HG03196 (cell line): ENCODE results near the gene TBC1D7.

Experiments
- ATAC-seq: cut with Tn5 transposase; IDR thresholded peaks from one replicate; pipeline ENCODE4 v1.9.1; 2021; ENCODE audit not compliant: unreplicated experiment

Gene TBC1D7

GRCh38 chr6:13273931-13274706, 54.2 kb downstream of the TBC1D7 start:
- ATAC-seq, result peak; percentile 32

GRCh38 chr6:13273202-13273930, 55.0 kb downstream of the TBC1D7 start:
- ATAC-seq, result no peak

- peak; percentile 49 for ATAC-seq
These were observed 55.9 kb downstream of the TBC1D7 start for GRCh38 chr6:13272131-13273046.

- no peak for ATAC-seq
These were observed 59.3 kb downstream of the TBC1D7 start for GRCh38 chr6:13268913-13269518.

GRCh38 chr6:13267142-13267651, 61.1 kb downstream of the TBC1D7 start:
- no peak for ATAC-seq

- ATAC-seq, result no peak
These were observed 64.7 kb downstream of the TBC1D7 start for GRCh38 chr6:13263669-13264068.

- ATAC-seq, result no peak
These were observed 65.8 kb downstream of the TBC1D7 start for GRCh38 chr6:13262302-13263230.

GRCh38 chr6:13261464-13261994, 66.8 kb downstream of the TBC1D7 start:
- peak; percentile 52 for ATAC-seq

GRCh38 chr6:13260831-13261230, 67.5 kb downstream of the TBC1D7 start:
- peak; percentile 32 for ATAC-seq

GRCh38 chr6:13260101-13260598, 68.2 kb downstream of the TBC1D7 start:
- no peak for ATAC-seq

GRCh38 chr6:13259393-13259792, 68.9 kb downstream of the TBC1D7 start:
- ATAC-seq, result peak; percentile 37

GRCh38 chr6:13256266-13257001, 71.9 kb downstream of the TBC1D7 start:
- no peak for ATAC-seq
